ENCODE data around the gene MECP2.

DNA sequence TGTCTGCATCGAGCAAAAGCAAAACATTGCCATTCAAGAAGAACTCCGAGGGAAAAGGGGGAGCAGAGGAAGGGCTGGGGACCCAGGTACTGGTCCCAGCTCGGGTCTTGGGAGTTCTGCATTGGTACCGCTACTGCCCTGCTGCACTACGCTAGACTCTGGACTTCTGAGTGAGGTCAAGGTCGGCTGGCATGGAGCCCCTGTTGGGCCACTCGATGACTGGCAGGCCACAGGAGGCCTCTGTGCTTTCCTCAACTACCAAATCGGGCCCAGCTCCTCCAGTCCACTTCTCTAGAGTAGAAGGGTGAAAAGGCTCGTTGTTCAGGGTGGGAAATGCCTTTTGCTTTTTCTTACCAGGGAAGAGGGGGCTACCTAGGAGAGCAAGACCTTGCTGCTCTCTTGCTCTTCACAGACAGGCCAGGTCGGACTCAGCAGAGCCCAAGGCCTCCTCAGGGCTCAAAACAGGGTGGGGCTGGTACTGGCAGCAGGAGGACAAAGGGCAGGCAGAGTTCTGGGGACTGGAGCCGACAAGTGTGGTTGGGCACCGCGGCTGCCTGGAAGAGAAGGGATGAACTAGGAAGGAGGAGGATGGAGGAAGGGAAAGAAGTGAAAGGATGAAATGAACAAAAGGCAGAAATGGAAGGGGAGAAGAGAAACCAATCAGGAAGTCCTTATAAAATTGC, 68.9 kb downstream of the MECP2 start:
- TF ChIP-seq, protein P1, sequence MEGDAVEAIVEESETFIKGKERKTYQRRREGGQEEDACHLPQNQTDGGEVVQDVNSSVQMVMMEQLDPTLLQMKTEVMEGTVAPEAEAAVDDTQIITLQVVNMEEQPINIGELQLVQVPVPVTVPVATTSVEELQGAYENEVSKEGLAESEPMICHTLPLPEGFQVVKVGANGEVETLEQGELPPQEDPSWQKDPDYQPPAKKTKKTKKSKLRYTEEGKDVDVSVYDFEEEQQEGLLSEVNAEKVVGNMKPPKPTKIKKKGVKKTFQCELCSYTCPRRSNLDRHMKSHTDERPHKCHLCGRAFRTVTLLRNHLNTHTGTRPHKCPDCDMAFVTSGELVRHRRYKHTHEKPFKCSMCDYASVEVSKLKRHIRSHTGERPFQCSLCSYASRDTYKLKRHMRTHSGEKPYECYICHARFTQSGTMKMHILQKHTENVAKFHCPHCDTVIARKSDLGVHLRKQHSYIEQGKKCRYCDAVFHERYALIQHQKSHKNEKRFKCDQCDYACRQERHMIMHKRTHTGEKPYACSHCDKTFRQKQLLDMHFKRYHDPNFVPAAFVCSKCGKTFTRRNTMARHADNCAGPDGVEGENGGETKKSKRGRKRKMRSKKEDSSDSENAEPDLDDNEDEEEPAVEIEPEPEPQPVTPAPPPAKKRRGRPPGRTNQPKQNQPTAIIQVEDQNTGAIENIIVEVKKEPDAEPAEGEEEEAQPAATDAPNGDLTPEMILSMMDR (IDR thresholded peaks at IDR 0.05; ENCODE audit: low read depth, low read length): no peak
- TF ChIP-seq EZH2phosphoT487 (IDR thresholded peaks at IDR 0.05; ENCODE audit: low read depth): no peak

All from OCI-LY3 (cell line).